Right cardiac atrium (tissue), 5 donors: ENCODE data around the gene EYS. TPM values are rescaled to one million over a fixed set of nuclear protein-coding genes. Genes with fewer than 3 reads are reported as not detected.

Experiments
- ATAC-seq, 2 donors: fragments of 200-7000 bp; cut with Tn5 transposase; one replicate each; pipeline versions ENCODE4 v1.8.0 to v1.9.1; 2020; ENCODE audit warnings: moderate library complexity in 2 of 2, mild to moderate bottlenecking in 1 of 2
- DNase-seq, 3 donors: peaks; one replicate each; pipeline ENCODE4 v3.0.0-alpha.2; 2020
- H3K27ac ChIP-seq: one replicate; pipeline ENCODE4 v1.5.1; 2013; ENCODE audit warnings: mild to moderate bottlenecking, low read length, control low read depth, moderate library complexity
- H3K27me3 ChIP-seq: one replicate; pipeline ENCODE4 v1.6.1; 2013; ENCODE audit not compliant: control insufficient read depth, insufficient read depth
- H3K4me1 ChIP-seq: one replicate; pipeline ENCODE4 v1.6.1; 2013; ENCODE audit warnings: low read length; ENCODE audit not compliant: control insufficient read depth, insufficient read depth
- H3K4me3 ChIP-seq: one replicate; pipeline ENCODE4 v1.5.1; 2013; ENCODE audit warnings: low read length, control low read depth
- H3K9me3 ChIP-seq: one replicate; pipeline ENCODE4 v1.6.1; 2013; ENCODE audit warnings: low read length; ENCODE audit not compliant: control insufficient read depth
- WGBS: extraction: QIAGEN DNeasy Blood & Tissue Kit; methylation state at CpG from one replicate; pipeline ENCODE4 v1.1.7; 2013; 5-methylcytosine and 5-hydroxymethylcytosine counted together
- intact Hi-C, 4 donors: fragments of 100-400 bp; cut with DNase I; formaldehyde crosslinking; loops; one replicate each; pipeline versions ENCODE4 v1.11.0 to v1.14.0; 2022 to 2023
- long read RNA-seq, 4 donors: library from polyadenylated mRNA; unstranded; transcript quantifications; one replicate each; pipeline ENCODE4 v2.0.0, GENCODE V29; 2020 to 2021
- polyA plus RNA-seq: library from polyadenylated mRNA; stranded (reverse); fragments of 200-250 nt; gene quantifications from one replicate; pipeline ENCODE4 v1.2.3, GENCODE V29; 2013
- total RNA-seq, 4 donors: library from RNA; stranded (reverse); fragmentation: NEBNext Ultra II Directional; extraction: Animal tissue kit (Norgen Biotek cat#: 25700); gene quantifications; one replicate each; pipeline ENCODE4 v1.2.1, GENCODE V29; 2021
- donor health status: healthy with polysubstance abuse.
- donor health status: DM: no; HTN: yes; CAD: no.
- donor health status: DM: no; HTN: no; CAD: no.
- donor health status: DM: no; HTN: yes; CAD: no; lungs with severe emphysema.
- donor health status: DM: yes; HTN: yes; CAD: no.

Gene EYS
- total RNA-seq (under 1 TPM in 2 of 4 donors, not detected in 2; 0.06 to 0.24 TPM), polyA plus RNA-seq (0.02 TPM)
- long read RNA-seq, donor 1, partial matches to known transcripts = 0 of 3 reads
- long read RNA-seq, donor 1, other reads (novel, unspliced or antisense) = 3 of 3 reads
- long read RNA-seq, donor 2 = 0 reads
- long read RNA-seq, donor 3, partial matches to known transcripts = 0 of 2 reads
- long read RNA-seq, donor 3, other reads (novel, unspliced or antisense) = 2 of 2 reads
- long read RNA-seq, donor 4 = 0 reads

GRCh38 chr6:65707126-65707826 is at the start of gene EYS:
EYS (minus strand) TSS chr6:65707226; CDS start chr6:65495410, 211,816 bp downstream.
- WGBS = 90% methylated on average over 4 of the region's 4 CpGs
- Histone ChIP-seq H3K27ac (no peak within 1 kb of the TSS), H3K9me3 (no peaks in the 10 kb centered on the region), H3K27me3 (no peaks in the 10 kb centered on the region), H3K4me3 (no peak within 1 kb of the TSS), H3K4me1 (no peaks in the 10 kb centered on the region)
- intact Hi-C loops = no loop called here
- no peak for ATAC-seq
- no peak for DNase-seq

GRCh38 chr6:65746302-65746701 is 39.3 kb upstream of the EYS start:
- ATAC-seq = no peak

GRCh38 chr6:65745614-65746013 is 38.6 kb upstream of the EYS start:
- H3K4me1 ChIP-seq = no peaks in the 10 kb centered on the region
- ATAC-seq (no peak), DNase-seq (no peak)
- WGBS = 90% methylated on average over 2 of the region's 2 CpGs
- no peak overlapping the region for H3K4me3 ChIP-seq
- H3K27me3 ChIP-seq = no peaks in the 10 kb centered on the region
- H3K9me3 ChIP-seq = no peaks in the 10 kb centered on the region
- H3K27ac ChIP-seq = no peak overlapping the region
- intact Hi-C loops = no loop called here

More at GRCh38 chr6:65746302-65746701, 39.3 kb upstream of the EYS start:
- Histone ChIP-seq H3K4me3 (no peak overlapping the region), H3K27ac (no peak overlapping the region), H3K9me3 (no peaks in the 10 kb centered on the region), H3K27me3 (no peaks in the 10 kb centered on the region), H3K4me1 (no peaks in the 10 kb centered on the region)
- intact Hi-C loops = no loop called here
- no peak for DNase-seq
- 82% methylated on average over 4 of the region's 4 CpGs for WGBS

GRCh38 chr6:65728879-65729479 is 22.0 kb upstream of the EYS start:
- Histone ChIP-seq H3K27me3 (no peaks in the 10 kb centered on the region), H3K4me3 (no peak overlapping the region), H3K9me3 (no peaks in the 10 kb centered on the region), H3K27ac (no peak overlapping the region), H3K4me1 (no peaks in the 10 kb centered on the region)
- no peak for ATAC-seq
- intact Hi-C loops = no loop called here
- DNase-seq = no peak
- WGBS = 51% methylated on average over 3 of the region's 3 CpGs

- H3K27ac ChIP-seq = no peak overlapping the region
- DNase-seq (no peak), ATAC-seq (no peak)
- H3K27me3 ChIP-seq = no peaks in the 10 kb centered on the region
- no peak overlapping the region for H3K4me3 ChIP-seq
- no peaks in the 10 kb centered on the region for H3K9me3 ChIP-seq
- no peaks in the 10 kb centered on the region for H3K4me1 ChIP-seq
- intact Hi-C loops = no loop called here
- WGBS = 70% methylated on average over 3 of the region's 3 CpGs
Observed at GRCh38 chr6:65719101-65719500, 12.1 kb upstream of the EYS start.

- Histone ChIP-seq H3K27me3 (no peaks in the 10 kb centered on the region), H3K4me3 (no peak overlapping the region), H3K27ac (no peak overlapping the region), H3K9me3 (no peaks in the 10 kb centered on the region), H3K4me1 (no peaks in the 10 kb centered on the region)
- intact Hi-C loops = no loop called here
- ATAC-seq = no peak
- DNase-seq = no peak
Observed at GRCh38 chr6:65711531-65711930, 4.5 kb upstream of the EYS start.

- DNase-seq = no peak
- intact Hi-C loops = no loop called here
- H3K27ac ChIP-seq = no peak overlapping the region
- H3K9me3 ChIP-seq = no peaks in the 10 kb centered on the region
- H3K27me3 ChIP-seq = no peaks in the 10 kb centered on the region
- H3K4me3 ChIP-seq = no peak overlapping the region
- no peak for ATAC-seq
- WGBS = 93% methylated on average over 5 of the region's 5 CpGs
- no peaks in the 10 kb centered on the region for H3K4me1 ChIP-seq
Observed at GRCh38 chr6:65709099-65709830, 2.2 kb upstream of the EYS start.

- ATAC-seq (no peak), DNase-seq (no peak)
- no peaks in the 10 kb centered on the region for H3K4me1 ChIP-seq
- WGBS = 90% methylated on average over 1 of the region's 1 CpG
- no peak overlapping the region for H3K27ac ChIP-seq
- H3K27me3 ChIP-seq = no peaks in the 10 kb centered on the region
- intact Hi-C loops = no loop called here
- no peaks in the 10 kb centered on the region for H3K9me3 ChIP-seq
- H3K4me3 ChIP-seq = no peak overlapping the region
Observed at GRCh38 chr6:65708162-65708561, 1.1 kb upstream of the EYS start.

- no peak for DNase-seq
- Histone ChIP-seq H3K9me3 (no peaks in the 10 kb centered on the region), H3K27ac (no peak overlapping the region), H3K4me1 (no peaks in the 10 kb centered on the region), H3K27me3 (no peaks in the 10 kb centered on the region), H3K4me3 (no peak overlapping the region)
- no peak for ATAC-seq
- WGBS = 72% methylated on average over 3 of the region's 3 CpGs
- intact Hi-C loops = no loop called here
Observed at GRCh38 chr6:65706436-65706835, 590 bp downstream of the EYS start.

GRCh38 chr6:65701325-65701724 is 5.7 kb downstream of the EYS start:
- no peak for DNase-seq
- intact Hi-C loops = no loop called here
- H3K9me3 ChIP-seq = no peaks in the 10 kb centered on the region

GRCh38 chr6:65700561-65700960 is 6.5 kb downstream of the EYS start:
- H3K4me3 ChIP-seq = no peak overlapping the region
- H3K27me3 ChIP-seq = no peaks in the 10 kb centered on the region
- intact Hi-C loops = no loop called here
- DNase-seq (no peak), ATAC-seq (no peak)
- no peak overlapping the region for H3K27ac ChIP-seq
- WGBS = 61% methylated on average over 4 of the region's 4 CpGs
- no peaks in the 10 kb centered on the region for H3K4me1 ChIP-seq
- no peaks in the 10 kb centered on the region for H3K9me3 ChIP-seq

More at GRCh38 chr6:65701325-65701724, 5.7 kb downstream of the EYS start:
- 89% methylated on average over 1 of the region's 1 CpG for WGBS
- no peak for ATAC-seq
- Histone ChIP-seq H3K27me3 (no peaks in the 10 kb centered on the region), H3K4me3 (no peak overlapping the region), H3K4me1 (no peaks in the 10 kb centered on the region), H3K27ac (no peak overlapping the region)
